ENCODE data around the gene MPG. TPM values are rescaled to one million over a fixed set of nuclear protein-coding genes. Genes with fewer than 3 reads are reported as not detected.

MPG gene
- total RNA-seq, 1 donor from 2014 or later, result 56.5 TPM

DNA sequence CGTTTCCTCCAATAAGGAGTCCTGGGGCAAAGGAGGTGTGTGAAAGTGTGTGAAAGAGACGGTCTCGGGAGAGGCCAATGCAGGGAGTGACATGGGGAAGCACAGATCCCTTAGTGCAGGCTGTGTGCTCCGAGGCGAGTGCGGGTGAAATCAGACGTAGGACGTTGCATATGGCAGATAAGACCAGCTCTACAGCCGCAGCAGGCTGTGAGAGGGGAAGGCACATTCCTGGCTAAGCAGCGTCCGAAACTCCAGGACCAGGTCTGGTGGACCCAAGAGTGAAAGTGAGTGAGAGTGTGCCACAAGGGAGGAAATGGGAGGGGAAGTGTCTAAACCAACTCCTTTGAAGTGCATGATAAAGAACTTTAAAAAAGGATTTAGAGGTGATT lies 36.0 kb upstream of the MPG start:
- Histone ChIP-seq H4K20me1 (ENCODE audit: insufficient read depth, low read length) (no peaks in the 10 kb centered on the region), H3K9me3 (ENCODE audit: insufficient read depth, low read depth, low read length) (no peaks in the 10 kb centered on the region), H3K4me2 (ENCODE audit: low read length) (no peak overlapping the region), H3K79me2 (ENCODE audit: insufficient read depth, low read length) (no peaks in the 10 kb centered on the region), H3K27ac (ENCODE audit: low read depth, low read length) (no peak overlapping the region), H3K4me3 (ENCODE audit: insufficient read depth, low read depth, low read length) (no peak overlapping the region), H3K9ac (ENCODE audit: low read length) (no peak overlapping the region), H3K27me3 (ENCODE audit: insufficient read depth, low read length) (no peaks in the 10 kb centered on the region), H3K36me3 (ENCODE audit: insufficient read depth, low read length) (peaks cover 12% of the 10 kb centered on the region), H2AFZ (ENCODE audit: low read depth, low read length) (no peak overlapping the region), H3K4me1 (ENCODE audit: insufficient read depth, low read length) (no peaks in the 10 kb centered on the region)
- Mint-ChIP-seq H3K27ac (ENCODE audit: unreplicated experiment) (no peak overlapping the region), H3K4me3 (ENCODE audit: unreplicated experiment) (no peak overlapping the region), H3K27me3 (ENCODE audit: low read depth, unreplicated experiment) (no peaks in the 10 kb centered on the region), H3K9me3 (ENCODE audit: unreplicated experiment) (no peaks in the 10 kb centered on the region), H3K36me3 (ENCODE audit: low read depth, unreplicated experiment) (peaks cover 23% of the 10 kb centered on the region), H3K4me1 (ENCODE audit: low read depth, unreplicated experiment) (peaks cover 1% of the 10 kb centered on the region)
- TF ChIP-seq CTCF (IDR thresholded peaks at IDR 0.05; ENCODE audit: insufficient read depth, low read depth, low read length) (no peak), EZH2 (IDR thresholded peaks at IDR 0.05; ENCODE audit: insufficient read depth, low read length) (no peak)
- DNase-seq (ENCODE audit: low read depth) (no peak), FAIRE-seq (no peak)

DNA sequence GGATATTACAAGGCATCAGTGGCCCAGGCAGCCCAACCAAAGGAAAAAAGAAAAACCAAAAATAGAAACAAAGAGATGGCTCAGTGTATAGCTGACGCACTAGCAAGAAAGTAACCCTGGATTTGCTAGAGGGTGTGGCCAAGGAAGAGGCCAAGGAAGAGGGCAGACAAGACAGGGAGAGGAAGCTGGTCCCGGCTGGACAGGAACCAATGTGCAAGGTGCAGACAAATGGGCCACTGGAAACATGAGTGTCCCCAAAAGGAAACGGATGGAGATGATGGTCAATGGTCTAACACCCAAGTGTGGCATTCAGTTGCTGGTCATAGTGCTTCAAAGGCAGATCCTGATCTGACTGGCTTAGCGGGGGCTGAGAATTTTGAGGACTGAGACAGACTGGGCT lies 35.3 kb upstream of the MPG start:
- H3K9me3 Mint-ChIP-seq (ENCODE audit: unreplicated experiment), result no peaks in the 10 kb centered on the region

More for the DNA sequence above, 35.3 kb upstream of the MPG start:
- H3K4me3 ChIP-seq (ENCODE audit: insufficient read depth, low read depth, low read length), result no peak overlapping the region
- H3K9me3 ChIP-seq (ENCODE audit: insufficient read depth, low read depth, low read length), result no peaks in the 10 kb centered on the region
- Mint-ChIP-seq H3K36me3 (ENCODE audit: low read depth, unreplicated experiment) (peaks cover 23% of the 10 kb centered on the region), H3K4me3 (ENCODE audit: unreplicated experiment) (no peak overlapping the region), H3K27ac (ENCODE audit: unreplicated experiment) (no peak overlapping the region), H3K4me1 (ENCODE audit: low read depth, unreplicated experiment) (peaks cover 3% of the 10 kb centered on the region), H3K27me3 (ENCODE audit: low read depth, unreplicated experiment) (no peaks in the 10 kb centered on the region)
- no peaks in the 10 kb centered on the region for H3K4me1 ChIP-seq (ENCODE audit: insufficient read depth, low read length)
- TF ChIP-seq CTCF (IDR thresholded peaks at IDR 0.05; ENCODE audit: insufficient read depth, low read depth, low read length) (no peak), EZH2 (IDR thresholded peaks at IDR 0.05; ENCODE audit: insufficient read depth, low read length) (no peak)
- peaks cover 15% of the 10 kb centered on the region for H3K36me3 ChIP-seq (ENCODE audit: insufficient read depth, low read length)
- DNase-seq (ENCODE audit: low read depth) (no peak), FAIRE-seq (no peak)
- H3K4me2 ChIP-seq (ENCODE audit: low read length), result no peak overlapping the region
- H3K27ac ChIP-seq (ENCODE audit: low read depth, low read length), result no peak overlapping the region
- no peak overlapping the region for H3K9ac ChIP-seq (ENCODE audit: low read length)
- H2AFZ ChIP-seq (ENCODE audit: low read depth, low read length), result no peak overlapping the region
- H3K27me3 ChIP-seq (ENCODE audit: insufficient read depth, low read length), result no peaks in the 10 kb centered on the region
- H3K79me2 ChIP-seq (ENCODE audit: insufficient read depth, low read length), result no peaks in the 10 kb centered on the region
- no peaks in the 10 kb centered on the region for H4K20me1 ChIP-seq (ENCODE audit: insufficient read depth, low read length)
